IPS-20b (cell line): ENCODE measurements around the gene TSPOAP1.

Experiments
- H3K27ac ChIP-seq: one replicate; pipeline ENCODE4 v1.5.1; 2013; ENCODE audit warnings: low read length
- H3K27me3 ChIP-seq: 2 replicates; pipeline ENCODE4 v1.6.1; 2013; ENCODE audit warnings: mild to moderate bottlenecking, low read length, inconsistent platforms; ENCODE audit not compliant: insufficient read depth
- H3K36me3 ChIP-seq: 2 replicates; pipeline ENCODE4 v1.6.1; 2013; ENCODE audit warnings: low read depth, mild to moderate bottlenecking, inconsistent platforms, low read length, moderate library complexity; ENCODE audit not compliant: insufficient read depth
- H3K4me1 ChIP-seq: 2 replicates; pipeline ENCODE4 v1.6.1; 2013; ENCODE audit warnings: mild to moderate bottlenecking, control low read depth, inconsistent platforms, low read length, moderate library complexity; ENCODE audit not compliant: insufficient read depth
- H3K4me3 ChIP-seq: 2 replicates; pipeline ENCODE4 v1.5.1; 2013; ENCODE audit warnings: mild to moderate bottlenecking, low read length, inconsistent platforms
- H3K9ac ChIP-seq: 2 replicates; pipeline ENCODE4 v1.6.1; 2013; ENCODE audit warnings: low read depth, mild to moderate bottlenecking, inconsistent platforms, low read length, moderate library complexity
- H3K9me3 ChIP-seq: 2 replicates; pipeline ENCODE4 v1.6.1; 2013; ENCODE audit warnings: mild to moderate bottlenecking, low read depth, low read length, inconsistent platforms; ENCODE audit not compliant: insufficient read depth

TSPOAP1 gene

DNA sequence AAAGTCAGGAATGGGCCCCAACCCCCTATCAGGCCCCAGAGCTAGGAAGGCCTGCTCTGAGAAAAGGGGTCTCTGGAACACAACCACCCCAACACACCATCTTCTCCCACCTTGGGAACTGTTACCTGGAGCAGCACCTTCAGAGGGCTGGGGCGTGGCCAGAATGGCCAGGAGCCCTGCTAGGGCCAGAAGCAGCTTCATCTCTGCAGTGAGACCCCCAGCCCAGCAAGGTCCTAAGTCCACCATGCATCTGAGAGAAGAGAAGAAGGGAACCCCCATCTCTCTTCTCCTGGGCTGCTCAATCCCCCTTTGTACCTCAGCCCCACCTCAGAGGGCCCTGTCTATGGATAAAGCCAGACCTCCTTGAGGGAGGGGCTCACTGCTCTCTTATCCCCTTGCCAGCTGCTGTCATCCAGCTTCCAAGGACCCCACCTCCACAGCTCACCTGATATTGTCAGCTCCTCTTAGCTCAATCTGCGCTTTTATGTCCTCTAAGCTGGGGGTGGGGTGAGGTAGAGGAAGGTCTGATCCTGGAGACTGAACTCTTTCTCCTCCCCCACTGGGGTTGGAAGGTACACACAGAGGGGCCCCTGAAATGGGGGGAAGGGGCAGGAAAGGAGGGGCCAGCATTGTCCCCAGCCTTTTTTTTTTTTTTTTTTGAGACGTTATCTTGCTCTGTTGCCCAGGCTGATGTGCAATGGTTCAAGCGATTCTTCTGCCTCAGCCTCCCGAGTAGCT is 47.9 kb downstream of the TSPOAP1 start, which contains the start of gene MPO:
TSS of gene MPO (minus strand) at position 456 of the 738 bp plus-strand sequence. CDS start at position 279, 177 bp downstream.
- no peaks in the 10 kb centered on the region for H3K9me3 ChIP-seq
- no peaks in the 10 kb centered on the region for H3K36me3 ChIP-seq
- H3K27me3 ChIP-seq = peaks cover 29% of the 10 kb centered on the region
- no peak within 1 kb of the TSS for H3K27ac ChIP-seq
- peaks cover 15% of the 10 kb centered on the region; the same call in 1 of the 2 replicates for H3K4me1 ChIP-seq
- no peak within 1 kb of the TSS for H3K9ac ChIP-seq
- H3K4me3 ChIP-seq = no peak within 1 kb of the TSS

DNA sequence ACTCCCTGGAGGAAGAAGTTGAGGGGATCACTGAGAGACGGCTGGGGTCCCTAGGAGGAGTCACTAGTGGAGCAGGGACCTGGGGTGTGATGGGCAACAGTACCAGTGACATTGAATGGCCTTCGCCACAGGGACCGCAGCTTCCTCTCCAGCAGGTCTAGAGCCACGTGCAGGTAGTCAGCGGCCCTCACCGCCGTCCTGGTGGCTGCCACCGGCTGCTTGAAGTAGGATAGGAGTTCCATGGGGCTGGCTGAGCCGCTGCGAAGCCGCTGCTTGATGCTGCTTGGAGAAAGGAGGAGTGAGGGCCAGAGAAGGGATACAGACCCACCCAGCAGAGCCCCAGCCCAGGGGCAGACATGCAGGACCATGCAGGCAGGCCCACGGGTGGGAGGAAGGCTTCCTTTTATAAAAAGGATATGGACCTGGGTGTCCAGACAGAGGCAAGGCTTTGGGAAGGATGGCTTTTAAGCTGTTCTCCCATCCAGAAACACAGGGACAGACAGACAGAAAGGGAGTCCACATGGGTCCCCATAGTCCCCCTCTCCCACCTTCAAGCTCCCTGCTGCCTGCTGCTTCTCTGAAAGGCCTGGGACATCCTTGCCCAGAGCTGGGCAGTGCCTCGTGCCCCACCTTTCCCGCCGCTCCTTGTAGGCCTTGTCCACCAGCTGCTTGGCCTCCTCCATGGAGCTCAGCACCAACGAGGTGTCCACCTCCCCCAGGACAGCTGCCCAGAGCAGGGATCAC is 48.7 kb downstream of the TSPOAP1 start:
- Histone ChIP-seq H3K4me3 (no peak overlapping the region), H3K27ac (no peak overlapping the region), H3K4me1 (peaks cover 12% of the 10 kb centered on the region; the same call in 1 of the 2 replicates), H3K9me3 (no peaks in the 10 kb centered on the region), H3K36me3 (no peaks in the 10 kb centered on the region), H3K27me3 (peaks cover 29% of the 10 kb centered on the region), H3K9ac (no peak overlapping the region)

DNA sequence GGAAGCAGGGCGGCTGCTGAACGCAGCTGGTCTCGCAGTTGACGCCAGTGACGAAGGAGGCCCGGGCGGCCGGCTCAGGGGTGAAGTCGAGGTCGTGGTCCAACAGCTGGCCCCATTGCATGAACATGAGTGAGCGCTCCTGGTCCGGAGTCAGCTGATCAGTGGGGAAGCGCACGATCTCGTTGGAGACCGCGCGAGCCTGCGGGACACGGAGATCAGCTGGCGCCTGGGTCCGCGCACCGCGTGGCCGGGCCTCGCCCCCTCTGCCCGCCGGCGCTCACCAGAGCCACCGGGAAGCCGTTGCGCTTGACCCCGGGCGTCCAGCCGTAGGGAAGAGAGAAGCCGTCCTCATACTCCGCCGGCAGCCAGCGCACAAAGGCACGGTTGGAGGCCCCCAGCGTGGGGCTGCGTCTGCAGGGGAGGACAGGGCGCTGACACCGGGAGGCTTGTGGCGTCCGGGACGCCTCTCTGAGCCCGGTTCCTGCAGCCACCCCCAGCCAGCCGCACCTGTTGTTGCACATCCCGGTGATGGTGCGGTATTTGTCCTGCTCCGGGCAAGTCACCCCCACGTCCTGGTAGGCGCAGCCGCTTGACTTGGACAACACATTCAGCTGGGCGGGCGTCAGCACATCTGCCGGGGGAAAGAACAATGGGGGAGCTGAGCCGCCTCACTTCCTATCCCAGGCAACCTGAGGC is 49.4 kb downstream of the TSPOAP1 start:
- Histone ChIP-seq H3K9me3 (no peaks in the 10 kb centered on the region), H3K27me3 (peaks cover 29% of the 10 kb centered on the region), H3K27ac (no peak overlapping the region), H3K4me3 (no peak overlapping the region), H3K9ac (no peak overlapping the region), H3K4me1 (peaks cover 5% of the 10 kb centered on the region; the same call in 1 of the 2 replicates), H3K36me3 (no peaks in the 10 kb centered on the region)

DNA sequence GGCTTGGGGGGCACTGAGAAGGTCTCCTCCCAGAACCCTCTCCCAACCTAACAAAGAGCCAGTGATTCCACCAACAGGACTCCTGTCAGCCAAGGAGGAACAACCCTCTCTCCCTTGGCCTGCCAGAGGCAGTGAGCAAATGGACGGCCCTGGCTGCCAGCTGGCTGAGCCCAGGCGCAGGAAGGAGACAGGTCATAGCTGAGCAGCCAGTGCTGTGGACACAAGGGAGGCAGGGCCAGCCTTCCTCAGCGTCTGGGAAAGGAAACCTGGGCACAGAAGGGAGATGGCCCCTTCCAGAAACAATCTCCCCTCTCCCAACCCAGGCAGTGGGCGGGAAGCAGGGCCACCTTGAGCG is 50.0 kb downstream of the TSPOAP1 start:
- Histone ChIP-seq H3K9me3 (no peaks in the 10 kb centered on the region), H3K36me3 (no peaks in the 10 kb centered on the region), H3K4me1 (no peaks in the 10 kb centered on the region), H3K9ac (no peak overlapping the region), H3K27ac (no peak overlapping the region), H3K27me3 (peaks cover 29% of the 10 kb centered on the region), H3K4me3 (no peak overlapping the region)

GRCh38 chr17:58277802-58278595 is 50.6 kb downstream of the TSPOAP1 start:
- Histone ChIP-seq H3K9me3 (no peaks in the 10 kb centered on the region), H3K27me3 (peaks cover 29% of the 10 kb centered on the region), H3K4me3 (no peak overlapping the region), H3K36me3 (no peaks in the 10 kb centered on the region), H3K27ac (no peak overlapping the region), H3K9ac (no peak overlapping the region), H3K4me1 (no peaks in the 10 kb centered on the region)

DNA sequence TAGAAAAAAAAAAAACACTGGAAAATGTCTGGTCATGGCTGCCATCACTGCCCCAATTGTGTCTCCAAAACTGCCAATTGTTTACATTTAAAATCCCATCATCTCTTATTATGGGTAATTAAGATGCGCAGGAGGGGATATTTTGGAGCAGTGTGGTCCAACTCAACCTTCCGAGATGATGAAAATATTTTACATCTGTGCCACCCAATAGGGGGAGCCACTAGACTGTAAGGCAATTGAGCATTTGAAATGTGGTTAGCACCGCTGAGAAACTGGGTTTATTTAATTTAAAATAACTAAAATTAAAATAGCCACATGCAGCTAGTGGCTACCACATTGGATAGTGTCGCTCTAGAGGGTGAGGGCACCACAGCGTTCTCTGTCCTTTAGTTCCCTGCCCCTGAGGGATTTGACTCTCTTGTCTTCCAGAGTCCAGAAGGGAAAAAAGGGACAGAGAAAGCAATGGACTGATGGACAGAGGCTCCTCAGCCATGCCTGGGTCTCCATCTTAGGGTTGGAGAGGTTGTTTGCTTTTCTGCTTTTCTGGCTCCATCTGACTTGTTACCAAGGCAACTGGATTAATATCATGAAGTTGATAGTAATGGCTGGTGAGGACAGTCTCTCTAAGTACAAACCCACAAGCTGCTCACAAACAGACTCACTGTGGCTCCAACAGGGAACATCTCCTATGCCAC is 51.3 kb downstream of the TSPOAP1 start:
- Histone ChIP-seq H3K9me3 (no peaks in the 10 kb centered on the region), H3K4me1 (no peaks in the 10 kb centered on the region), H3K36me3 (no peaks in the 10 kb centered on the region), H3K27me3 (peaks cover 29% of the 10 kb centered on the region), H3K27ac (no peak overlapping the region), H3K4me3 (no peak overlapping the region), H3K9ac (no peak overlapping the region)

- H3K9me3 ChIP-seq = no peaks in the 10 kb centered on the region
Observed at GRCh38 chr17:58276423-58276822, 52.2 kb downstream of the TSPOAP1 start.

DNA sequence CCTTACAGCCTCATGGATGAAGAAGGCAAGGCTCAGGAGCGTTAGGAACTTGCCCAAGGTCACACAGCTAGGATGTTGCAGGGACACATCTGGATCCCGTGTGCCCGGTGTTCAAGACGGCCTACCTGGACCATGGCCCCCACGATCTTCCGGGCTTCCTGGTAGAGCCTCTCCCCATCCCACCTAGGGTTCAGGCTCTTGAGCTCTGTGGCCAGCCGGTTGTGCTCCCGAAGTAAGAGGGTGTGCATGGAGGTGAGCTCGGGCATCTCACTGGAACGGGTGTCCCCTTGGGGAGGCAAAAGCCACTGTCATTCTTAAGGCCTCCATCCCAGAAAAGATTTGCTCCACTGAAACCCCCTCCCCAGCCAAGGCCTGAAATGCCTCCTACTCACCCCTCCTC is 53.2 kb downstream of the TSPOAP1 start:
- Histone ChIP-seq H3K27ac (no peak overlapping the region), H3K4me1 (no peaks in the 10 kb centered on the region), H3K9ac (no peak overlapping the region), H3K9me3 (no peaks in the 10 kb centered on the region), H3K4me3 (no peak overlapping the region), H3K36me3 (no peaks in the 10 kb centered on the region), H3K27me3 (peaks cover 29% of the 10 kb centered on the region)

More at GRCh38 chr17:58276423-58276822, 52.2 kb downstream of the TSPOAP1 start:
- Histone ChIP-seq H3K36me3 (no peaks in the 10 kb centered on the region), H3K4me1 (no peaks in the 10 kb centered on the region), H3K27ac (no peak overlapping the region), H3K27me3 (peaks cover 29% of the 10 kb centered on the region), H3K4me3 (no peak overlapping the region), H3K9ac (no peak overlapping the region)

DNA sequence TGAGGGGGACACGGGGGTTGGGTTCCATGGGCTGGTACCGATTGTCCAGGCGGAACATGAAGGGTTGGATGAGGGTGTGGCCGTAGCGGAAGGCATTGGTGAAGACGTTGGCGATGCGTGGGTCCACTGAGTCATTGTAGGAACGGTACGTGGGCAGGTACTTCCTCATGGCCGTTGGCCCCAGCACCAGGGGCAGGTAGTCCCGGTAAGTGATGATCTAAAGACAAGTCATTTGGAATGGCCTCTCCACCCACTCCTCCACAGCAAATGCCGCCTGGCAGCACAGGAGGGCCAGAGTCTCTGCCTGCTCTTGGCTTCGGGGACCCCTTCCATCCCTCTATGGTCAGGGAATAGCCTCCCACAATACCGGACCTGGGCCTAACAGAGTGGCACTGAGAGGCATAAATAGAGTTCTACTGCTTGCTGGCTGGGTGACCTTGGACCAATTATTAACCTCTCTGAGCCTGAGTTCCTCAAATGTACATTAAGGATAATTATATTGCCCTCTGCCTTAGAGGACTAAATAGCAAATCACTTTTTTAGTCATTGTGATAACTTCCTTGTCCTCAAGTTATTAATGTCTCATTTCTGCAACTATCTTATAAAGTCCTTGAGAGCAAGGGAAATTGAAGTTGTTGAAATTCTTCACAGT is 55.0 kb downstream of the TSPOAP1 start:
- no peak overlapping the region for H3K9ac ChIP-seq
- peaks cover 13% of the 10 kb centered on the region for H3K27me3 ChIP-seq
- no peaks in the 10 kb centered on the region for H3K4me1 ChIP-seq
- no peak overlapping the region for H3K4me3 ChIP-seq
- H3K36me3 ChIP-seq = no peaks in the 10 kb centered on the region
- H3K27ac ChIP-seq = no peak overlapping the region
- H3K9me3 ChIP-seq = no peaks in the 10 kb centered on the region

GRCh38 chr17:58272367-58273280 is 56.0 kb downstream of the TSPOAP1 start:
- no peak overlapping the region for H3K27ac ChIP-seq
- H3K9me3 ChIP-seq = no peaks in the 10 kb centered on the region
- no peaks in the 10 kb centered on the region for H3K4me1 ChIP-seq
- H3K9ac ChIP-seq = no peak overlapping the region
- no peaks in the 10 kb centered on the region for H3K36me3 ChIP-seq
- peaks cover 4% of the 10 kb centered on the region for H3K27me3 ChIP-seq
- H3K4me3 ChIP-seq = no peak overlapping the region
